ENCODE data around the gene PIAS1.

DNA sequence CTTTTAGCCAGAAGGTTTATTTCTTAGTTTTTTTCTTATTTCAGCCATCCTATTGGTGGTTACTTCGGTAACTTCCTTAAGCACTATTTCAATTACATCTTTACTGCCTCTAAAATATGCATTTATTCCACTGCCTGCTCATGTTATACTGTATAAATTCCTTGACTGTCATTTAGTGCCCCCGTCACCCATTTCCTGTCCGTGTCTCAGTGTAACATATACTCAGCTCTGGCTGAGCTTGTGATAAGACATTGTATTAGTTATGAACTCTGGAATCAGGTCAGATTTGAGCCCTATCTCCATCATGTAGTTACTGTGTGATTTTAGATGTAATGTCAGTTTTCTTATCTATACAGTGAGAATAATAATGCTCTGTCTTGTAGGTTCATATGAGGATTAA, 24.2 kb downstream of the PIAS1 start:
- TF ChIP-seq, protein P1, sequence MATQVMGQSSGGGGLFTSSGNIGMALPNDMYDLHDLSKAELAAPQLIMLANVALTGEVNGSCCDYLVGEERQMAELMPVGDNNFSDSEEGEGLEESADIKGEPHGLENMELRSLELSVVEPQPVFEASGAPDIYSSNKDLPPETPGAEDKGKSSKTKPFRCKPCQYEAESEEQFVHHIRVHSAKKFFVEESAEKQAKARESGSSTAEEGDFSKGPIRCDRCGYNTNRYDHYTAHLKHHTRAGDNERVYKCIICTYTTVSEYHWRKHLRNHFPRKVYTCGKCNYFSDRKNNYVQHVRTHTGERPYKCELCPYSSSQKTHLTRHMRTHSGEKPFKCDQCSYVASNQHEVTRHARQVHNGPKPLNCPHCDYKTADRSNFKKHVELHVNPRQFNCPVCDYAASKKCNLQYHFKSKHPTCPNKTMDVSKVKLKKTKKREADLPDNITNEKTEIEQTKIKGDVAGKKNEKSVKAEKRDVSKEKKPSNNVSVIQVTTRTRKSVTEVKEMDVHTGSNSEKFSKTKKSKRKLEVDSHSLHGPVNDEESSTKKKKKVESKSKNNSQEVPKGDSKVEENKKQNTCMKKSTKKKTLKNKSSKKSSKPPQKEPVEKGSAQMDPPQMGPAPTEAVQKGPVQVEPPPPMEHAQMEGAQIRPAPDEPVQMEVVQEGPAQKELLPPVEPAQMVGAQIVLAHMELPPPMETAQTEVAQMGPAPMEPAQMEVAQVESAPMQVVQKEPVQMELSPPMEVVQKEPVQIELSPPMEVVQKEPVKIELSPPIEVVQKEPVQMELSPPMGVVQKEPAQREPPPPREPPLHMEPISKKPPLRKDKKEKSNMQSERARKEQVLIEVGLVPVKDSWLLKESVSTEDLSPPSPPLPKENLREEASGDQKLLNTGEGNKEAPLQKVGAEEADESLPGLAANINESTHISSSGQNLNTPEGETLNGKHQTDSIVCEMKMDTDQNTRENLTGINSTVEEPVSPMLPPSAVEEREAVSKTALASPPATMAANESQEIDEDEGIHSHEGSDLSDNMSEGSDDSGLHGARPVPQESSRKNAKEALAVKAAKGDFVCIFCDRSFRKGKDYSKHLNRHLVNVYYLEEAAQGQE (IDR thresholded peaks at IDR 0.05; ENCODE audit: low read depth): no peak
- TF ChIP-seq EP300 (IDR thresholded peaks at IDR 0.05; ENCODE audit: borderline replicate concordance): no peak
- TF ChIP-seq, protein P2, sequence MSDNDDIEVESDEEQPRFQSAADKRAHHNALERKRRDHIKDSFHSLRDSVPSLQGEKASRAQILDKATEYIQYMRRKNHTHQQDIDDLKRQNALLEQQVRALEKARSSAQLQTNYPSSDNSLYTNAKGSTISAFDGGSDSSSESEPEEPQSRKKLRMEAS (IDR thresholded peaks at IDR 0.05): no peak
- no peak for TF ChIP-seq NFIC (IDR thresholded peaks at IDR 0.05)
- TF ChIP-seq TEAD4 (IDR thresholded peaks at IDR 0.05): no peak
- no peak for TF ChIP-seq ZBTB7A (IDR thresholded peaks at IDR 0.05; ENCODE audit: low read depth)
- no peak for TF ChIP-seq CEBPB (IDR thresholded peaks at IDR 0.05)
- no peak for TF ChIP-seq RAD21 (IDR thresholded peaks at IDR 0.05; ENCODE audit: low read depth)
- no peak for TF ChIP-seq YY1 (IDR thresholded peaks at IDR 0.05; ENCODE audit: low read depth)
- no peak for TF ChIP-seq TCF12 (IDR thresholded peaks at IDR 0.05; ENCODE audit: low read depth)
